Measurements from ENCODE around the gene B4GALT7. TPM values are rescaled to one million over a fixed set of nuclear protein-coding genes. Genes with fewer than 3 reads are reported as not detected.

The B4GALT7 gene
- total RNA-seq, 1 experiment from 2014 or later = 26.3 TPM

- no peak overlapping the region for H3K56ac ChIP-seq (ENCODE audit: insufficient read length, low read depth, low read length)
- peak overlapping the region; percentile 96 to 100 for H3K4me3 Mint-ChIP-seq
- WGBS (ENCODE audit: extremely low coverage, insufficient read length, low lambda C conversion rate) = no CpG with 5 or more reads among the region's 8 CpGs
- no peak overlapping the region for H4K5ac ChIP-seq (ENCODE audit: insufficient read length, low read depth, low read length)
- peaks cover 23 to 39% (median 35%) of the 10 kb centered on the region in 3 experiments for H3K36me3 Mint-ChIP-seq (ENCODE audit: insufficient read depth in 1 of 3, low read depth in 3 of 3)
- H2BK20ac ChIP-seq (ENCODE audit: low read depth, low read length, poor library complexity, severe bottlenecking) = no peak overlapping the region
- H3K18ac ChIP-seq (ENCODE audit: insufficient read length, low read depth, low read length) = no peak overlapping the region
- H2BK5ac ChIP-seq (ENCODE audit: insufficient read length, low read length) = no peak overlapping the region
- peak overlapping the region; percentile 83 for H3K4me2 ChIP-seq (ENCODE audit: insufficient read depth, insufficient read length, low read length)
- no peaks in the 10 kb centered on the region for H3K79me2 ChIP-seq (ENCODE audit: insufficient read depth, low read length)
- H2BK12ac ChIP-seq (ENCODE audit: insufficient read length, low read depth, low read length) = no peak overlapping the region
- peak overlapping the region; percentile 17 for H3K9ac ChIP-seq (ENCODE audit: extremely low read depth, insufficient read length, low read length)
- no peaks in the 10 kb centered on the region; the same call in 1 of the 2 replicates for H3K27me3 ChIP-seq (ENCODE audit: insufficient read depth, low read length)
- H3K27ac Mint-ChIP-seq = no peak overlapping the region
- H3K9me3 Mint-ChIP-seq = no peaks in the 10 kb centered on the region; a peak in 1 of 5 replicates
- H4K20me1 ChIP-seq (ENCODE audit: control insufficient read depth, insufficient read depth, insufficient read length) = no peaks in the 10 kb centered on the region
- no peak overlapping the region for H2BK15ac ChIP-seq (ENCODE audit: low read depth, low read length)
- no peak for DNase-seq
- no peaks in the 10 kb centered on the region for H3K79me1 ChIP-seq (ENCODE audit: insufficient read depth, low read depth, low read length, poor library complexity, severe bottlenecking)
- no peak overlapping the region for H4K8ac ChIP-seq (replicated peaks; ENCODE audit: insufficient read length, low read depth, low read length)
- H2AFZ ChIP-seq (ENCODE audit: low read length) = peak overlapping the region; percentile 98
- H3K23me2 ChIP-seq (ENCODE audit: insufficient read length, low read depth, low read length, poor library complexity, severe bottlenecking) = peaks cover 6% of the 10 kb centered on the region
- H3K4me1 Mint-ChIP-seq = peaks cover 2 to 9% of the 10 kb centered on the region in 2 experiments; a peak in 3 of 4 replicates
- H3K14ac ChIP-seq (ENCODE audit: insufficient read depth, low read length) = no peak overlapping the region
- no peak overlapping the region for H3T11ph ChIP-seq (ENCODE audit: low read length)
- no peak overlapping the region for H2BK120ac ChIP-seq (ENCODE audit: low read depth, low read length, poor library complexity, severe bottlenecking)
- no peak overlapping the region for H4K91ac ChIP-seq (ENCODE audit: insufficient read length, low read depth, low read length)
- no peak for TF ChIP-seq CTCF (conservative IDR thresholded peaks at IDR 0.05)
- no peak overlapping the region for H3K4ac ChIP-seq (ENCODE audit: low read depth, low read length)
- no peak overlapping the region for H3K27ac ChIP-seq (ENCODE audit: insufficient read length, low read depth, low read length)
- no peak overlapping the region for H3K23ac ChIP-seq (ENCODE audit: insufficient read length, low read depth, low read length)
- no peaks in the 10 kb centered on the region for H3K9me3 ChIP-seq (ENCODE audit: control insufficient read depth, low read depth, low read length)
- peaks cover 22% of the 10 kb centered on the region for H3K27me3 Mint-ChIP-seq (ENCODE audit: low read depth)
- no peak overlapping the region for H2AK5ac ChIP-seq (ENCODE audit: insufficient read length, low read length)
- H3K4me1 ChIP-seq (ENCODE audit: insufficient read depth, low read length) = no peaks in the 10 kb centered on the region
Measured at GRCh38 chr5:177591690-177592009, 8.3 kb upstream of the B4GALT7 start.
